Trophoblast cell (in vitro differentiated cells and primary cell): ENCODE results near the gene CDC42EP5.
"Not testable (repeated sequence)": the region's sequence is repeated elsewhere in the genome, so short reads cannot be mapped to it uniquely, and the experiment has no call there.

Experiments used
- DNase-seq, 2 donors: peaks; one replicate each; pipeline ENCODE4 v3.0.0-alpha.2; 2016
- H2AFZ ChIP-seq: 2 replicates; pipeline ENCODE4 v1.6.1; 2013; ENCODE audit warnings: low read length, moderate library complexity, mild to moderate bottlenecking; ENCODE audit not compliant: insufficient read depth, poor library complexity
- H2AK5ac ChIP-seq: 2 replicates; pipeline ENCODE4 v1.6.1; 2013; ENCODE audit warnings: mild to moderate bottlenecking, low read length
- H2BK120ac ChIP-seq: 2 replicates; pipeline ENCODE4 v1.6.1; 2013; ENCODE audit warnings: low read length, mild to moderate bottlenecking, moderate library complexity; ENCODE audit not compliant: insufficient read depth, poor library complexity
- H2BK12ac ChIP-seq: 2 replicates; pipeline ENCODE4 v1.6.1; 2013; ENCODE audit warnings: mild to moderate bottlenecking, low read length, moderate library complexity
- H2BK5ac ChIP-seq: 2 replicates; pipeline ENCODE4 v1.6.1; 2013; ENCODE audit warnings: low read length, low read depth, moderate library complexity, mild to moderate bottlenecking; ENCODE audit not compliant: poor library complexity
- H3K14ac ChIP-seq: 2 replicates; pipeline ENCODE4 v1.6.1; 2013; ENCODE audit warnings: mild to moderate bottlenecking, low read length
- H3K18ac ChIP-seq: 2 replicates; pipeline ENCODE4 v1.6.1; 2013; ENCODE audit warnings: mild to moderate bottlenecking, low read length
- H3K23ac ChIP-seq: 2 replicates; pipeline ENCODE4 v1.6.1; 2013; ENCODE audit warnings: low read length
- H3K27ac ChIP-seq: 2 replicates; pipeline ENCODE4 v1.5.1; 2013; ENCODE audit warnings: low read depth, mild to moderate bottlenecking, inconsistent platforms, low read length, moderate library complexity
- H3K27me3 ChIP-seq: 2 replicates; pipeline ENCODE4 v1.6.1; 2013; ENCODE audit warnings: inconsistent platforms, mild to moderate bottlenecking, low read length, moderate library complexity; ENCODE audit not compliant: insufficient read depth
- H3K36me3 ChIP-seq, 2 experiments: 1 replicate in 1 of 2; 2 replicates in 1 of 2; pipeline ENCODE4 v1.6.1; 2013; ENCODE audit warnings: low read length in 2 of 2, mild to moderate bottlenecking in 2 of 2, moderate library complexity in 1 of 2; ENCODE audit not compliant: insufficient read depth in 2 of 2, control insufficient read depth in 1 of 2
- H3K4ac ChIP-seq: 2 replicates; pipeline ENCODE4 v1.6.1; 2013; ENCODE audit warnings: low read depth, mild to moderate bottlenecking, low read length, moderate library complexity
- H3K4me1 ChIP-seq, 2 experiments: 1 replicate in 1 of 2; 2 replicates in 1 of 2; pipeline ENCODE4 v1.6.1; 2013; ENCODE audit warnings: low read length in 2 of 2, mild to moderate bottlenecking in 2 of 2, moderate library complexity in 1 of 2; ENCODE audit not compliant: insufficient read depth in 2 of 2, control insufficient read depth in 1 of 2
- H3K4me2 ChIP-seq: 2 replicates; pipeline ENCODE4 v1.6.1; 2013; ENCODE audit warnings: inconsistent platforms, mild to moderate bottlenecking, low read length, moderate library complexity
- H3K4me3 ChIP-seq: 2 replicates; pipeline ENCODE4 v1.5.1; 2013; ENCODE audit warnings: mild to moderate bottlenecking, low read depth, low read length, inconsistent platforms
- H3K79me1 ChIP-seq: one replicate; pipeline ENCODE4 v1.6.1; 2013; ENCODE audit warnings: low read length
- H3K79me2 ChIP-seq: 2 replicates; pipeline ENCODE4 v1.6.1; 2013; ENCODE audit warnings: low read length, mild to moderate bottlenecking; ENCODE audit not compliant: control insufficient read depth, insufficient read depth, poor library complexity
- H3K9ac ChIP-seq: 2 replicates; pipeline ENCODE4 v1.6.1; 2013; ENCODE audit warnings: mild to moderate bottlenecking, low read length
- H3K9me3 ChIP-seq: 2 replicates; pipeline ENCODE4 v1.6.1; 2013; ENCODE audit warnings: low read depth, mild to moderate bottlenecking, control low read depth, inconsistent platforms, low read length; ENCODE audit not compliant: insufficient read depth
- H4K12ac ChIP-seq: 2 replicates; pipeline ENCODE4 v1.6.1; 2013; ENCODE audit warnings: low read depth, mild to moderate bottlenecking, low read length, moderate library complexity
- H4K8ac ChIP-seq: 2 replicates; pipeline ENCODE4 v1.6.1; 2013; ENCODE audit warnings: low read depth, mild to moderate bottlenecking, low read length, moderate library complexity
- H4K91ac ChIP-seq: one replicate; pipeline ENCODE4 v1.6.1; 2013; ENCODE audit warnings: low read depth, mild to moderate bottlenecking, low read length, moderate library complexity
- WGBS: extraction: QIAGEN DNeasy Blood & Tissue Kit; methylation state at CpG from one replicate; pipeline ENCODE4 v1.1.7; 2013; ENCODE audit warnings: missing lambda C conversion rate; ENCODE audit not compliant: insufficient read length, insufficient coverage; ENCODE audit errors: extremely low coverage; 5-methylcytosine and 5-hydroxymethylcytosine counted together

CDC42EP5 gene

DNA sequence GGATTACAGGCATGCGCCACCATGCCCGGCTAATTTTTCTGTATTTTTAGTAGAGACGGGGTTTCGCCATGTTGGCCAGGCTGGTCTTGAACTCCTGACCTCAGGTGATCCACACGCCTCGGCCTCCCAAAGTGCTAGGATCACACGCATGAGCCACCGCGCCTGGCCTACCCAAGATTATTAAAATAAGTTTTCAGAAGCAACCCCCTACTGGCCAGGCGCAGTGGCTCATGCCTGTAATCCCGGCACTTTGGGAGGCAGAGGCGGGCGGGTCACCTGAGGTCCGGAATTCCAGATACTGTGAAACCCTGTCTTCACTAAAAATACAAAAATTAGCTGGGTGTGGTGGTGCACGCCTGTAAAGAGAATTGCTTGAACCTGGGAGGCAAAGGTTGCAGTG, 26.7 kb downstream of the CDC42EP5 start:
- not testable (repeated sequence) for H3K23ac ChIP-seq, H2AK5ac ChIP-seq, H4K12ac ChIP-seq, H2BK5ac ChIP-seq, H3K18ac ChIP-seq, H3K4me1 ChIP-seq, H3K14ac ChIP-seq, H3K9ac ChIP-seq, H3K27me3 ChIP-seq, DNase-seq, H3K4ac ChIP-seq, H2BK120ac ChIP-seq, H4K91ac ChIP-seq, H2BK12ac ChIP-seq, H3K9me3 ChIP-seq, H4K8ac ChIP-seq, H2AFZ ChIP-seq, H3K4me3 ChIP-seq, H3K4me2 ChIP-seq, H3K27ac ChIP-seq
- WGBS: no CpG with 5 or more reads among the region's 15 CpGs
- peaks cover 22% of the 10 kb centered on the region for H3K79me2 ChIP-seq
- peaks cover 10 to 14% of the 10 kb centered on the region in 2 experiments for H3K36me3 ChIP-seq
- H3K79me1 ChIP-seq: peaks cover 12% of the 10 kb centered on the region

DNA sequence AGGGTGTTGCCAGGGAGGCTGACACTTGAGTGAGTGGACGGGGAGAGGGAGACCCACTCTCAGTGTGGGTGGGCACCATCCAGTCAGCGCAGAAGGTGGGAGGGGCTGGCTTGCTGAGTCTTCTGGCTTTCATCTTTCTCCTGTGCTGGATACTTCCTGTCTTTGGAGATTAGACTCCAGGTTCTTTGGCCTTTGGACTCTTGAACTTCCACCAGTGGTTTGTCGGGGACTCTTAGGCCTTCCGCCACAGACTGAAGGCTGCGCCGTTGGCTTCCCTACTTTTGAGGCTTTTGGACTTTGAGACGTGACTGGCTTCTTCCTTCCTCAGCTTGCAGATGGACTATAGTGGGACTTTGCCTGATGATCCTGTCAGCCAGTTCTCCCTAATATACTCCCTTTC, 28.4 kb downstream of the CDC42EP5 start:
- Histone ChIP-seq H3K27me3 (no peaks in the 10 kb centered on the region), H3K79me1 (peaks cover 12% of the 10 kb centered on the region), H2BK12ac (no peak overlapping the region)

DNA sequence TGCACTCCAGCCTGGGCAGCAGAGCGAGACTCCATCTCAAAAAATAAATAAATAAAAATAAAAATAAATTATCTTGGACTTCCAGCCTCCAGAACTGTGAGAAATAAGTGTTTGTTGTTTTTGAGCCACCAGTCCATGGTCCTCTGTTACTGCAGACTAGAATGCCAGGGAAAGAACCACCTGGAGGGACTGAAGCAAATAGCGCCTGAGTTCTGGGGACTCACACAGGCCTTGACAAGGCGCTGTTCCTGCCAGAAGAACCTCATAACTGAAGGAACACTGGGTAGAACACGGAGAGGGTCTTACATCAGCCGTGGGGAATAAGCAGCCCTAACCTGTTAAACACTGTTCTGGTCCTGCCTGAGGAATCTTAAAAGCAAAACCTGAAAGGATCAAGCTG, 32.5 kb downstream of the CDC42EP5 start:
- Histone ChIP-seq H2AFZ (no peak overlapping the region), H3K36me3 (peaks cover 14 to 17% of the 10 kb centered on the region in 2 experiments), H3K18ac (no peak overlapping the region), H3K4me2 (no peak overlapping the region), H3K4me1 (no peaks in the 10 kb centered on the region), H2BK5ac (no peak overlapping the region), H2BK12ac (no peak overlapping the region), H3K27ac (no peak overlapping the region), H3K9ac (no peak overlapping the region), H2AK5ac (no peak overlapping the region), H3K79me1 (no peaks in the 10 kb centered on the region), H4K12ac (no peak overlapping the region), H4K91ac (no peak overlapping the region), H3K23ac (no peak overlapping the region), H3K79me2 (no peaks in the 10 kb centered on the region), H3K27me3 (no peaks in the 10 kb centered on the region), H3K9me3 (peaks cover 3% of the 10 kb centered on the region), H4K8ac (no peak overlapping the region), H3K4ac (no peak overlapping the region), H3K4me3 (no peak overlapping the region), H2BK120ac (no peak overlapping the region), H3K14ac (no peak overlapping the region)
- no CpG with 5 or more reads among the region's 5 CpGs for WGBS
- no peak for DNase-seq

More for the DNA sequence above, 28.4 kb downstream of the CDC42EP5 start:
- DNase-seq: no peak
- no peak overlapping the region for H2BK120ac ChIP-seq
- no peak overlapping the region for H4K91ac ChIP-seq
- no peaks in the 10 kb centered on the region for H3K9me3 ChIP-seq
- WGBS: no CpG with 5 or more reads among the region's 7 CpGs
- no peak overlapping the region for H3K14ac ChIP-seq
- H2AK5ac ChIP-seq: no peak overlapping the region
- H3K18ac ChIP-seq: no peak overlapping the region
- H3K4ac ChIP-seq: no peak overlapping the region
- no peak overlapping the region for H2BK5ac ChIP-seq
- no peak overlapping the region for H3K27ac ChIP-seq
- H3K4me1 ChIP-seq: no peaks in the 10 kb centered on the region
- H3K4me3 ChIP-seq: no peak overlapping the region
- H2AFZ ChIP-seq: no peak overlapping the region
- H4K12ac ChIP-seq: no peak overlapping the region
- H3K9ac ChIP-seq: no peak overlapping the region
- no peak overlapping the region for H4K8ac ChIP-seq
- no peak overlapping the region for H3K4me2 ChIP-seq
- H3K36me3 ChIP-seq: peaks cover 8 to 10% of the 10 kb centered on the region in 2 experiments
- H3K23ac ChIP-seq: no peak overlapping the region
- peaks cover 7% of the 10 kb centered on the region for H3K79me2 ChIP-seq

DNA sequence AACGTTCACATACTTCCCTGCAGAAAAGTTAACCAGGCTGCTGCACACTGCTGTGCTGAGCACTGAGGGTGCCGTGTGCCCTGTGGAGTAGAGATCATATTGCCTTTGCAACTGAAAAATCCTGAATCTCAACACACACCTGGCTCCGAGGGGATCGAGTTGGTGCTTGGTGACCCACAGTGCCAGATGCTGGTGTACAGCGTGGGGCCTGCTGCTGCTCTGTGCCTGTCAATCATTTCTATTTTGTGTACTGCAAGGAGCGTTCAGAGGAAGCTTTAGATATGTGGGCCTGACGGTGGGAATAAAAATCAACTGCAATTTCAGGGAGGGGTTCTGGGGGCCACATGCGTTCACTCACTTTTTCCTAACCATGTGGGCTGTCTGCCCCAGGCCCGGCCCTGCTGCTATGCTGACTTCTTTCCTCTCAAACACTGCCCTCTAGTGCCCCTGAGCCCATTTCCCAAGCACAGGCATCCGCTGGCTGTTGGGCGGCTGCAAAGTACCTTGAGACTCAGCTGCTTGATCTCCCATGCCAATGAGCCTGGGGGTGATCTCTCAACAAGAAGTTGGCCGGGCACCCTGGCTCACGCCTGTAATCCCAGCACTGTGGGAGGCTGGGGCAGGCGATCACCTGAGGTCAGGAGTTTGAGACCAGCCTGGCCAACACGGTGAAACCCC, 33.8 kb downstream of the CDC42EP5 start:
- no peak overlapping the region for H3K4ac ChIP-seq
- H2BK12ac ChIP-seq: no peak overlapping the region
- H3K36me3 ChIP-seq: peaks cover 9 to 15% of the 10 kb centered on the region in 2 experiments
- no peak overlapping the region for H3K4me3 ChIP-seq
- peaks cover 3% of the 10 kb centered on the region for H3K9me3 ChIP-seq
- no peak overlapping the region for H3K18ac ChIP-seq
- H2AK5ac ChIP-seq: no peak overlapping the region
- no peaks in the 10 kb centered on the region for H3K79me1 ChIP-seq
- no peak overlapping the region for H4K8ac ChIP-seq
- H4K12ac ChIP-seq: no peak overlapping the region
- no peak overlapping the region for H3K14ac ChIP-seq
- WGBS: no CpG with 5 or more reads among the region's 15 CpGs
- no peaks in the 10 kb centered on the region for H3K27me3 ChIP-seq
- H3K4me2 ChIP-seq: no peak overlapping the region
- H2AFZ ChIP-seq: no peak overlapping the region
- DNase-seq: peak; percentile 28 to 70
- no peaks in the 10 kb centered on the region for H3K79me2 ChIP-seq
- no peak overlapping the region for H4K91ac ChIP-seq
- H2BK5ac ChIP-seq: no peak overlapping the region
- H2BK120ac ChIP-seq: no peak overlapping the region
- H3K27ac ChIP-seq: no peak overlapping the region
- H3K4me1 ChIP-seq: peaks cover 2 to 5% of the 10 kb centered on the region in 2 experiments
- H3K23ac ChIP-seq: no peak overlapping the region
- H3K9ac ChIP-seq: no peak overlapping the region
